ENCODE measurements around the gene AUTS2.

- TF ChIP-seq, protein P1, sequence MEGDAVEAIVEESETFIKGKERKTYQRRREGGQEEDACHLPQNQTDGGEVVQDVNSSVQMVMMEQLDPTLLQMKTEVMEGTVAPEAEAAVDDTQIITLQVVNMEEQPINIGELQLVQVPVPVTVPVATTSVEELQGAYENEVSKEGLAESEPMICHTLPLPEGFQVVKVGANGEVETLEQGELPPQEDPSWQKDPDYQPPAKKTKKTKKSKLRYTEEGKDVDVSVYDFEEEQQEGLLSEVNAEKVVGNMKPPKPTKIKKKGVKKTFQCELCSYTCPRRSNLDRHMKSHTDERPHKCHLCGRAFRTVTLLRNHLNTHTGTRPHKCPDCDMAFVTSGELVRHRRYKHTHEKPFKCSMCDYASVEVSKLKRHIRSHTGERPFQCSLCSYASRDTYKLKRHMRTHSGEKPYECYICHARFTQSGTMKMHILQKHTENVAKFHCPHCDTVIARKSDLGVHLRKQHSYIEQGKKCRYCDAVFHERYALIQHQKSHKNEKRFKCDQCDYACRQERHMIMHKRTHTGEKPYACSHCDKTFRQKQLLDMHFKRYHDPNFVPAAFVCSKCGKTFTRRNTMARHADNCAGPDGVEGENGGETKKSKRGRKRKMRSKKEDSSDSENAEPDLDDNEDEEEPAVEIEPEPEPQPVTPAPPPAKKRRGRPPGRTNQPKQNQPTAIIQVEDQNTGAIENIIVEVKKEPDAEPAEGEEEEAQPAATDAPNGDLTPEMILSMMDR (IDR thresholded peaks at IDR 0.05; ENCODE audit: low read depth, low read length, missing input control): no peak
- TF ChIP-seq JUND (IDR thresholded peaks at IDR 0.05) (no peak), HNF4A (conservative IDR thresholded peaks at IDR 0.05) (no peak)
These were observed 946.9 kb downstream of the AUTS2 start for GRCh38 chr7:70545214-70545613.
